GM12872 (cell line): ENCODE measurements around the gene KCNJ5.

Experiments
- CTCF ChIP-seq: IDR thresholded peaks from 3 replicates; pipeline ENCODE4 v1.5.1; 2011; ENCODE audit warnings: low read depth, mild to moderate bottlenecking, low read length, moderate library complexity; ENCODE audit not compliant: insufficient read depth

The KCNJ5 gene

DNA sequence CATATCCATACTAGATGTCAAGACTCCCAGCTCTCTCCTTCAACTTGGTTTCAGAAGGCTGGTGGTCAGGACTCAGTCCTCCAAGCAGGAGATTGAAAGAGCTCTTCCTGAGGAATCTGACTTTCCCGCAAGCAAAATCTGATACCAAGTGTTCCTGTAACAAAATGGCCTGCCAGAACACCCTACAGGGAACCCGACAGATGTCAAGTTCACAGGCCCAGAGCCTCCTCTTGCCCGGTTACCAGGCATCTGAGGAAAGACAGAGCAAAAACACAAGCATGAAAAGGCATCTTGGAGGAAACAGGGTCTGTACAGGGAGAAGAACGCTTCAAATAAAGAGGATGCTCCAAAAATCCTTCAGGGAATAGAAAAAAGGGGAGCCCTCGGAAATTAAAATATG, 8.7 kb upstream of the KCNJ5 start:
- no peak for TF ChIP-seq CTCF

DNA sequence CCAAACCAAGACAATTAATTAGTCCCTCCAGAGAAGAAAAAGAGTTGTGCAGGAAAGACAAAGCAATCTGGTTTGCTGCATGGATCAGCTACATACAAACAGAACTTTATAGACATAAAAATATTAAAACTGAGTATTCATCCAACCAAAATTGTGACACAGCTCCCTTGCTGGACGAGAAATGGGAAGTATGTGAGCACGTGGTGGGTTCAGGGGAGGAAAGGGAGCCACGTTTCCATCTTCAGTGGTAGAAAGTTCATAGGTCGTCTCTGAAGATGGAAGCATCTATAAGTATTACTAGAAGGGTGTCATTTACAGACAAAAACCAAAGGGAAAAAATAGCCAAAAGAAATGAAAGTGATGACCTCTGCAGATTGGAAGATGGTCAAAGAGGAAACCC, 7.1 kb upstream of the KCNJ5 start:
- TF ChIP-seq CTCF = no peak

GRCh38 chr11:128884703-128885338, 6.3 kb upstream of the KCNJ5 start:
- peak; percentile 64 for TF ChIP-seq CTCF

- peak; percentile 31; the same call in 1 of the 3 replicates for TF ChIP-seq CTCF
Observed at GRCh38 chr11:128886406-128887124, 4.6 kb upstream of the KCNJ5 start.

DNA sequence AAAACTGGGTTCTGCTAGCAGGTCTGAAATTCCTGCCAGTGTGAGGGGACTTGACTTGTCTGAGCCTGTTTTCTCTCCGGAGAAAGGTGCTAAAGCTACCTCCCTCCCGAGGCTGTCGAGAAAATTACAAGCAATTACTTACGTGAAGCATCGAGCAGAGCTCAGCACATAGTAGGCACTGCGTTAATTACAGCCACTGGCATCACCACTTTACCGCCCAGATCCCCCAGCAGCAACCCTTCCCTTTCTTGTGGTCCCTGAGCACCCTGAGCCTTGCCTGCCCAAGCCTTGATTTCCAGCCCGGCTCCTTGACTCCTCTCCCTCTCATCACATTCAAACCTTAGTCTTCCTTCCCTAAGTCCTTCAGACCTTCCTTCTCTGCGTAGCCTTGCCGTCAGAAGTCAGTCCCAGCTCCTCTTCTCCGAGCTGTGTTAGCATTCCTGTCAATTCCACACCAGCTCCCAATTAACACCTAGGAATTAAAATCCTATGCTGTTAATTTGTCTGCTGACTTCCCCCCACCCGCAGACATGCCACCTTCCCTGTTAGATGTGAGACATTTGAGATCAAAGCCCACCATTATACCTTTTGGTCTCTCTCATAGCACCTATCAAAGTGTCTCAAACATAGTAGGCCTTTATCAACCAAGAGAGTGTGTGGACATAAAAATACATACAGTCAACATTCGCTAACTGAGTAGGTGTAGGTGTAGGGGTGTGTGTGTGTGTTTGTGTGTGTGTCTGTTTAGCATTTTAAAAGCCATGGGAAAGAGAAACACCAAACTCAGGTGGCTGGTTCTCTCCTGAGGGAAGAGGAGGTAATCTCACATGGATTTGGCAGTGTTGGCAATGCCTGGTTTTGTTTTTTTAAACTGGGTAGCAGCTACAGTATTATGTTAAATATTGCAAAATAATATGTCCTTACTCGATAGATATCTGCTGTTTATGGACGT, 2.8 kb upstream of the KCNJ5 start:
- no peak for TF ChIP-seq CTCF

DNA sequence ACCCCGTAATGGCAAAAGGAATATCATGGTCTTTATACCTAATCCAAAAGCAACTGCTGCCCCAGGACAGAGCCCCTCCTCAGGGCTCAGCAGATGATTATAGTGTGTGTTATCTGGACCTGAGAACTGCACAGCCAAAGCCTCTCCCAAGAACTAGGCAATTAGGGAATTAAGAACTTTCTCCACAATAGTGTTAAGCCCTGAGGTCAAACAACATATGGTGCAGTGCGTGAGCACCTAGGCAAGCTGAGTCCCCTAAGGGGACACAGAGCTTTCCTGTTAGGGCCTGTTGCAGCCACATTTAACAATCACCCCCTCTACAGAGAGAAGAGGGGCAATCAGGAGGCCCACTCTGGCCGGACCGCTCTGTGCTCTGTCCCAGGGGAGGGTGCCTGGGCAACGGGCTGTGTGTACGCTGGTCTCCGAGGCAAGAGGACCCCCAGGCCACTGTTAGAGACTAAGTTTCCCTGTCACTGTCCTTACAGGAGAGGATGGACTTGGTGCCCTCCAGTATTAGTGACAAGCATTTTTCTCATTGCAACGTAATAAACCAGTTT, 1.4 kb upstream of the KCNJ5 start:
- no peak for TF ChIP-seq CTCF

GRCh38 chr11:128890216-128890542, 977 bp upstream of the KCNJ5 start:
- no peak for TF ChIP-seq CTCF
